ENCODE measurements around the gene TMEM59L.

Gene TMEM59L

DNA sequence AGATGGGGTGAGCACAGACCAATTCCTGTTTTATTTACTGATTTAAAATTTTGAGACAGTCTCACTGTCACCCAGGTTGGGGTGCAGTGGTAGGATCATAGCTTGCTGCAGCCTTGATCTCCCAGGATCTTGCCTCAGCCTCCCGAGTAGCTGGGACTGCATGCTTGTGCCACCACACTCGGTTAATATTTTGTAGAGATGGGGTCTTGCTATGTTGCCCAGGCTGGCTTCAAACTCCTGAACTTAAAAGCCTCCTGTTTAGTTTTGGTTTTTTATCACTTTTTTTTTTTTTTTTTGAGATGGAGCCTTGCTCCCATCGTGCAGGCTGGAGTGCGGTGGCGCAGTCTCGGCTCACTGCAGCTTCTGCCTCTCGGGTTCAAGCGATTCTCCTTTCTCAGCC is 36.3 kb upstream of the TMEM59L start:
- Histone ChIP-seq H3K36me3 (peaks cover 33 to 47% (median 44%) of the 10 kb centered on the region in 3 donors), H3K4me1 (peaks cover 0 to 17% (median 13%) of the 10 kb centered on the region in 4 donors), H3K9me3 (no peaks in the 10 kb centered on the region), H3K4me3 (no peak overlapping the region), H3K27ac (no peak overlapping the region), H3K27me3 (no peaks in the 10 kb centered on the region)
- TF ChIP-seq, protein P1, sequence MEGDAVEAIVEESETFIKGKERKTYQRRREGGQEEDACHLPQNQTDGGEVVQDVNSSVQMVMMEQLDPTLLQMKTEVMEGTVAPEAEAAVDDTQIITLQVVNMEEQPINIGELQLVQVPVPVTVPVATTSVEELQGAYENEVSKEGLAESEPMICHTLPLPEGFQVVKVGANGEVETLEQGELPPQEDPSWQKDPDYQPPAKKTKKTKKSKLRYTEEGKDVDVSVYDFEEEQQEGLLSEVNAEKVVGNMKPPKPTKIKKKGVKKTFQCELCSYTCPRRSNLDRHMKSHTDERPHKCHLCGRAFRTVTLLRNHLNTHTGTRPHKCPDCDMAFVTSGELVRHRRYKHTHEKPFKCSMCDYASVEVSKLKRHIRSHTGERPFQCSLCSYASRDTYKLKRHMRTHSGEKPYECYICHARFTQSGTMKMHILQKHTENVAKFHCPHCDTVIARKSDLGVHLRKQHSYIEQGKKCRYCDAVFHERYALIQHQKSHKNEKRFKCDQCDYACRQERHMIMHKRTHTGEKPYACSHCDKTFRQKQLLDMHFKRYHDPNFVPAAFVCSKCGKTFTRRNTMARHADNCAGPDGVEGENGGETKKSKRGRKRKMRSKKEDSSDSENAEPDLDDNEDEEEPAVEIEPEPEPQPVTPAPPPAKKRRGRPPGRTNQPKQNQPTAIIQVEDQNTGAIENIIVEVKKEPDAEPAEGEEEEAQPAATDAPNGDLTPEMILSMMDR (IDR thresholded peaks at IDR 0.05): no peak
- no peak for DNase-seq
- intact Hi-C loops (cut with DNase I; ENCODE audit: low total_unique reads): no loop called here

DNA sequence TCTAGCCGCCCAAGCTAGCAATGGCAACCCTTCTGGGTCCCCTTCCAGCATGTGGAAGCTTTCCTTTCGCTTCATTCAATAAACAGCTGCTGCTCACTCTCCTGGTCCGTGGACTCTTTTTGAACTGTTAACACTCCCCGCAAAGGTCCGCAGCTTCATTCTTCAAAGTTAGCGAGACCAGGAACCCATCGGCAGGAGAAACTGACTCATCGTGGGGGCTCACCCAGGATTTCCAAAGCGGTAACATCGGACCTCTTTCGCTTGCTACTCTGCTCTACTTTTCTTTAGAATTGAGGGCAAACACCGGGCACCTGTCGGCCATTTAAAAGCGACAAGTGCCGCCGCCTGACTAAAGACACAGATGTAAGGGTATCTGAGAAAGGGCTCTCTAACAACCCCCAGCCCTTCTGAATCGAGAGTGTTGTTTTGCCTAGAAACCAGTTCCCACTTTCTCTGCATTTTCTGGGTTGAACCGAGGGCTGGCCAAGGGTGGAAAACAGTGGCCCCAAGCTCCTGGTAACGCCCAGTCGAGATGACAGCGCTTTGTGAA is 35.2 kb upstream of the TMEM59L start:
- H3K36me3 ChIP-seq: peaks cover 33 to 47% (median 44%) of the 10 kb centered on the region in 3 donors
- TF ChIP-seq, protein P1 (IDR thresholded peaks at IDR 0.05): no peak
- H3K27ac ChIP-seq: no peak overlapping the region
- intact Hi-C loops (cut with DNase I; ENCODE audit: low total_unique reads): no loop called here
- H3K9me3 ChIP-seq: no peaks in the 10 kb centered on the region
- no peaks in the 10 kb centered on the region for H3K27me3 ChIP-seq
- peaks cover 0 to 14% (median 10%) of the 10 kb centered on the region in 4 donors for H3K4me1 ChIP-seq
- H3K4me3 ChIP-seq: no peak overlapping the region
- no peak for DNase-seq

DNA sequence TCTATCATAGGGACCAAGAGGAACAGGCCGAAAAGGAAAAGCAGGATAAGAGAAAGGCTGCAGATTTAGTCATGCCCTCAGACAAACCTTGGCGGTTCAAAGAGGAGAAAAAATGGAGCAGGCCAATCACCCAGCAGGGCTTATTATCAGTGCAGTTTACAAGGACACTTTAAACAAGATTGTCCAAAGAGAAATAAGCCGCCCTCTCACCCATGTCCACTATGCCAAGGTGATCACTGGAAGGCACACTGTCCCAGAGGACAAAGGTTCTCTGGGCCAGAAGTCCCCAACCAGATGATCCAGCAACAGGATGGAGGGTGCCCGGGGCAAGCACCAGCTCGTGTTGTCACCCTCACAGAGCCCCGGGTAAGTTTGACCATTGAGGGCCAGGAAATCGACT is 32.4 kb upstream of the TMEM59L start:
- intact Hi-C loops (cut with DNase I; ENCODE audit: low total_unique reads): loop anchor here (5.0 kb wide), 1 partner anchor 128 kb away; no protein-coding TSS in a partner anchor
- H3K9me3 ChIP-seq: no peaks in the 10 kb centered on the region
- H3K27me3 ChIP-seq: no peaks in the 10 kb centered on the region
- H3K36me3 ChIP-seq: peaks cover 13 to 24% (median 21%) of the 10 kb centered on the region in 3 donors
- TF ChIP-seq, protein P1 (IDR thresholded peaks at IDR 0.05): no peak
- no peak overlapping the region for H3K27ac ChIP-seq
- H3K4me3 ChIP-seq: no peak overlapping the region
- no peak for DNase-seq
- H3K4me1 ChIP-seq: no peaks in the 10 kb centered on the region

GRCh38 chr19:18586306-18586705 is 26.4 kb upstream of the TMEM59L start:
- H3K4me1 ChIP-seq: peaks cover 0 to 24% (median 17%) of the 10 kb centered on the region in 4 donors
- TF ChIP-seq, protein P1 (IDR thresholded peaks at IDR 0.05): no peak
- no peak overlapping the region for H3K4me3 ChIP-seq
- intact Hi-C loops (cut with DNase I; ENCODE audit: low total_unique reads): no loop called here
- peak overlapping the region in 1 of 2 donors; percentile 4 for H3K27ac ChIP-seq
- no peaks in the 10 kb centered on the region for H3K9me3 ChIP-seq
- peaks cover 0 to 10% (median 0%) of the 10 kb centered on the region in 3 donors for H3K36me3 ChIP-seq
- no peaks in the 10 kb centered on the region for H3K27me3 ChIP-seq
- no peak for DNase-seq

DNA sequence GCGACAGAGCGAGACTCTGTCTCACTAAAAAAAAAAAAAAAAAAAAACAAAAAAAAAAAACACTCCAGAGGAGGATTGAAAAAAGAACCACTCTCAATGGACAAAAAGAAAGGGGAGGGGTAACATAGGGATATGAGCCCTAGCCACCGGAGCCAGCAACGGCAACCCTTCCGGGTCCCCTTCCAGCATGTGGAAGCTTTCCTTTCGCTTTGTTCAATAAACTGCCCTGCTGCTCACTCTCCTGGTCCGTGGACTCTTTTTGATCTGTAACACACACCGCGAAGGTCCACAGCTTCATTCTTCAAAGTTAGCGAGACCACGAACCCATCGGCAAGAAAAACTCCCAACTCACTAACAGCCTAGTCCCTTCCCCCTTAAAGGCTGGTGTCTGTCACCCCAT is 25.1 kb upstream of the TMEM59L start:
- no peaks in the 10 kb centered on the region for H3K9me3 ChIP-seq
- no peak for DNase-seq
- peak overlapping the region in 1 of 2 donors; percentile 84 for H3K27ac ChIP-seq
- H3K4me3 ChIP-seq: no peak overlapping the region
- intact Hi-C loops (cut with DNase I; ENCODE audit: low total_unique reads): no loop called here
- TF ChIP-seq, protein P1 (IDR thresholded peaks at IDR 0.05): no peak
- peaks cover 0 to 20% (median 0%) of the 10 kb centered on the region in 3 donors for H3K36me3 ChIP-seq
- H3K4me1 ChIP-seq: peaks cover 0 to 24% (median 17%) of the 10 kb centered on the region in 4 donors
- H3K27me3 ChIP-seq: no peaks in the 10 kb centered on the region

Measured in tibial artery (tissue), 4 donors.